Upper lobe of left lung (tissue), 6 donors: Measurements from ENCODE around the gene FNDC5. TPM values are rescaled to one million over a fixed set of nuclear protein-coding genes. Genes with fewer than 3 reads are reported as not detected.

Experiments used
- ATAC-seq, 2 donors: fragments of 200-7000 bp; cut with Tn5 transposase; one replicate each; pipeline ENCODE4 v1.9.1; 2022; ENCODE audit warnings: mild to moderate bottlenecking in 2 of 2, moderate library complexity in 2 of 2; ENCODE audit not compliant: low FRiP score in 2 of 2
- DNase-seq, 2 donors: peaks; one replicate each; pipeline ENCODE4 v3.0.0-alpha.2; 2019 to 2020
- H3K27ac ChIP-seq, 4 donors: fragments of 200-600 bp; sonication (generic); one replicate each; pipeline ENCODE4 v1.5.1; 2016 to 2019
- H3K27me3 ChIP-seq, 4 donors: fragments of 200-600 bp; sonication (generic); one replicate each; pipeline ENCODE4 v1.5.1; 2017 to 2019
- H3K36me3 ChIP-seq, 4 donors: fragments of 200-600 bp; sonication (generic); one replicate each; pipeline ENCODE4 v1.5.1; 2016 to 2019
- H3K4me1 ChIP-seq, 4 donors: fragments of 200-600 bp; sonication (generic); one replicate each; pipeline ENCODE4 v1.5.1; 2018 to 2019
- H3K4me3 ChIP-seq, 4 donors: fragments of 200-600 bp; sonication (generic); one replicate each; pipeline ENCODE4 v1.5.1; 2017 to 2019; ENCODE audit warnings: mild to moderate bottlenecking in 2 of 4, moderate library complexity in 1 of 4
- H3K9me3 ChIP-seq, 4 donors: fragments of 200-600 bp; sonication (generic); one replicate each; pipeline ENCODE4 v1.5.1; 2018 to 2019
- CTCF ChIP-seq, 6 experiments: fragments of 450-650 bp in 4 of 6; fragments of 200-600 bp in 2 of 6; sonication (generic) in 2 of 6; IDR thresholded peaks; one replicate each; pipeline ENCODE4 v1.5.1; 2016 to 2019; ENCODE audit warnings: antibody characterized with exemption in 6 of 6
- EP300 ChIP-seq, 4 donors: sonication (generic); formaldehyde crosslinking; IDR thresholded peaks; one replicate each; pipeline ENCODE4 v1.5.1; 2017; ENCODE audit warnings: antibody characterized with exemption in 4 of 4, control low read depth in 2 of 4
- POLR2A ChIP-seq, 4 donors: fragments of 450-650 bp; IDR thresholded peaks; one replicate each; pipeline ENCODE4 v1.5.1; 2016 to 2017; ENCODE audit warnings: antibody characterized with exemption in 4 of 4, mild to moderate bottlenecking in 2 of 4
- POLR2AphosphoS5 ChIP-seq, 2 donors: sonication (generic); formaldehyde crosslinking; IDR thresholded peaks; one replicate each; pipeline ENCODE4 v1.5.1; 2017; ENCODE audit warnings: antibody characterized with exemption in 2 of 2
- WGBS, 2 donors: methylation state at CpG; one replicate each; pipeline ENCODE4 v1.1.5; 2017 to 2018; 5-methylcytosine and 5-hydroxymethylcytosine counted together
- total RNA-seq, 6 donors: library from RNA; depleted of rRNA in 4 of 6; stranded (reverse); fragments of >200 nt in 4 of 6; gene quantifications; one replicate each; pipeline versions ENCODE4 v1.1.0 to v1.2.1, GENCODE V29; 2016 to 2021
- donor health status: DM: no; HTN: no; CAD: no; lungs with moderate emphysema.
- donor health status: DM: no; HTN: yes; CAD: no; lungs with severe emphysema.

Gene FNDC5
- total RNA-seq, 6 donors from 2014 or later, result 0.30 to 10.3 (median 2.2) TPM; not detected in 2

DNA sequence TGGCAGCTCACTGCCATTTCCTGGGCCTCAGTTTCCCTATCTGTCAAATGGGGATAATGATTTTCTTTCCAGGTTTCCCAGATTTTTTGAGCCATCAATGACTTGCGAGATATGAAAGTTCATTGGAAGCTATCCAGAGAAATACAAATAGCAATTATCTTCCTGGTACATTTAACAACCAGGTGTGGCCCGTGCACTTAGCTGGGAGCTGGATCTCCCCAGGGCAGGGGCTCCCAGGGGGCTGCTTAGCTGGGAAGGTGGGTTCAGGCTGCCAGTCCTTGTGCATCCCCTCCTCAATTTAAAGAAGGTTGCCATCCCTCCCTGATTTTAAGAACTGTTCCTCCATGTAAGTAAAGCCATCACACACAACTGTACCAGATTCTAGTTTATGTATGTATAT lies 34.1 kb upstream of the FNDC5 start:
- TF ChIP-seq POLR2AphosphoS5 (IDR thresholded peaks at IDR 0.05), result no peak
- peaks cover 0 to 8% (median 3%) of the 10 kb centered on the region in 4 donors for H3K27me3 ChIP-seq
- H3K9me3 ChIP-seq, result no peaks in the 10 kb centered on the region
- H3K4me3 ChIP-seq, result no peak overlapping the region
- H3K4me1 ChIP-seq, result peaks cover 8 to 19% (median 14%) of the 10 kb centered on the region in 4 donors
- H3K36me3 ChIP-seq, result no peaks in the 10 kb centered on the region
- WGBS, 2 donors, result 59 to 67% methylated on average over 2 of the region's 2 CpGs
- DNase-seq, result no peak
- H3K27ac ChIP-seq, result no peak overlapping the region
- ATAC-seq, result no peak

DNA sequence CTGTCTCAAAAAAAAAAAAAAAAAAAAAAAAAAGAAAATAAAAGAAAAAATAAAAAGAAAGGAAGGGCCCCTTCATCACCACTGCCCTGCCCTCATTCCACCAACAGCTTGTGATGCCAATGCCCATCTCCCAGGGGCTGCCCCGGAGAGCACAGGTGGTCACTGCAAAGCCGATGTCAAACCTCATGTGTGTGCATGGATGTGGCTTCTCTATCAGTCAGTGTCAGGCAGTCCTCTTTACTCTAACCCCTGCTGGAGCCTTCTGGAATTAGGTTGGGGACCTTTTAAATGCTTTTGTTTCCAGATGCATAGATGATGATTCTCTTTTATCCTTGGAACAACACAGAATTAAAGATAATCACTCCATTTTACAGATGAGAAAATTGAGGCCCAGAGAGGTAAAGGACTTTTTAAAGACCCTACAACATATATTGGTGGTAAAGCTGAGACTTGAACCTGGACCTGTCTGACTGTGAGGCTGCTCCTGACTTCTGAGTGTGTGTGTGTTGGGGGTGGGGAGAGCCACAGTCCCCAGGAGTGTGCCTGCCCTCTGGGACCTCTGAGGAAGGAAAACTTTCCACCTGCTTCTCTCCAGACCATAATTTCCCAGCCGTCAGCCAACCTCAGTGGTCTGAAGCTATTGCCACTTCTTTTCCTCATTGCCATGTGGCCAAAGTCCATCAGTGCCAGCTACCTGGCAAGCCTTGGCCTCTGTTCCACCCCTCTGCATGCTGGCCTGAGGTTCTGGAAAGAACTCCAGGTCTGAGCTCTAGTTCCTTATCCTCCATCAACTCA lies 33.5 kb upstream of the FNDC5 start:
- H3K27ac ChIP-seq, result no peak overlapping the region
- DNase-seq (no peak), ATAC-seq (no peak)
- H3K9me3 ChIP-seq, result no peaks in the 10 kb centered on the region
- 72 to 81% methylated on average over 3 of the region's 3 CpGs for WGBS, 2 donors
- H3K27me3 ChIP-seq, result peaks cover 0 to 8% (median 3%) of the 10 kb centered on the region in 4 donors
- TF ChIP-seq EP300 (IDR thresholded peaks at IDR 0.05), result no peak
- TF ChIP-seq POLR2A (IDR thresholded peaks at IDR 0.05), result no peak
- TF ChIP-seq POLR2AphosphoS5 (IDR thresholded peaks at IDR 0.05), result no peak
- no peak for TF ChIP-seq CTCF (IDR thresholded peaks at IDR 0.05)
- H3K4me1 ChIP-seq, result peaks cover 8 to 19% (median 14%) of the 10 kb centered on the region in 4 donors
- H3K36me3 ChIP-seq, result no peaks in the 10 kb centered on the region
- H3K4me3 ChIP-seq, result no peak overlapping the region

DNA sequence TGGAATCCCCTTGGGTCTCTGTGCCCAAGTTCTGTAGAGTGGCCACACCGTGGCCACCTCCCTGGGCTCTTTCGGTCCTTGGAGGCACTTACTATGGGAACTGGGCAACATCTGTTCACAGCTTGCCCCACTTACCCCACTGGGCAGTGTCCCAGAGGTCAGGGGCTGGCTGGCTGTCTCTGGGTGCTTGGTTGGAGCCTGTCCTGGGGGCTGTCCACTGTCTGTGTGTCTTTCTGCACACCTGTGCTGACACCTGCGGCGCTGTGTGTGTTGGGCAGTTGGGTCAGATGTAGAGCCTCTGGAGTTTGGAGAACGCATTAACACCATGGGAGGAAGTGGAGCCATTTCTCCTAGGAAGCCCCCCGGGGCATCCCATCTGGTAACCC lies 31.8 kb upstream of the FNDC5 start:
- H3K27ac ChIP-seq, result no peak overlapping the region
- no peak overlapping the region for H3K4me3 ChIP-seq
- H3K27me3 ChIP-seq, result peaks cover 0 to 8% (median 3%) of the 10 kb centered on the region in 4 donors
- no peak for ATAC-seq
- no peaks in the 10 kb centered on the region for H3K9me3 ChIP-seq
- TF ChIP-seq POLR2AphosphoS5 (IDR thresholded peaks at IDR 0.05) (no peak), CTCF (IDR thresholded peaks at IDR 0.05) (no peak), EP300 (IDR thresholded peaks at IDR 0.05) (no peak), POLR2A (IDR thresholded peaks at IDR 0.05) (no peak)
- no peak for DNase-seq
- WGBS, 2 donors, result 72 to 77% methylated on average over 6 of the region's 6 CpGs
- no peaks in the 10 kb centered on the region for H3K36me3 ChIP-seq
- H3K4me1 ChIP-seq, result peaks cover 8 to 18% (median 14%) of the 10 kb centered on the region in 4 donors

GRCh38 chr1:32901823-32902534 lies 31.3 kb upstream of the FNDC5 start:
- WGBS, 2 donors, result 52 to 59% methylated on average over 18 to 24 of the region's 24 CpGs
- H3K4me1 ChIP-seq, result peaks cover 8 to 16% (median 13%) of the 10 kb centered on the region in 4 donors
- TF ChIP-seq EP300 (IDR thresholded peaks at IDR 0.05) (no peak), CTCF (IDR thresholded peaks at IDR 0.05) (no peak), POLR2A (IDR thresholded peaks at IDR 0.05) (no peak), POLR2AphosphoS5 (IDR thresholded peaks at IDR 0.05) (no peak)
- peaks cover 0 to 8% (median 3%) of the 10 kb centered on the region in 4 donors for H3K27me3 ChIP-seq
- peak overlapping the region; percentile 40 to 71 (median 68) for H3K4me3 ChIP-seq
- H3K9me3 ChIP-seq, result no peaks in the 10 kb centered on the region
- no peak for DNase-seq
- peak overlapping the region in 1 of 4 donors; percentile 63 for H3K27ac ChIP-seq
- no peak for ATAC-seq
- H3K36me3 ChIP-seq, result no peaks in the 10 kb centered on the region
